Activated effector memory CD4-positive, alpha-beta T cell treated with Interleukin-2 at 50 U/mL for 16 hours (primary cell): ENCODE results near the gene TMPRSS6.
A peak's percentile ranks its signal among the peaks of the same experiment; 100 is the strongest.

Source experiments
- DNase-seq: peaks from one replicate; pipeline ENCODE4 v3.0.0-alpha.2; 2020

The TMPRSS6 gene

DNA sequence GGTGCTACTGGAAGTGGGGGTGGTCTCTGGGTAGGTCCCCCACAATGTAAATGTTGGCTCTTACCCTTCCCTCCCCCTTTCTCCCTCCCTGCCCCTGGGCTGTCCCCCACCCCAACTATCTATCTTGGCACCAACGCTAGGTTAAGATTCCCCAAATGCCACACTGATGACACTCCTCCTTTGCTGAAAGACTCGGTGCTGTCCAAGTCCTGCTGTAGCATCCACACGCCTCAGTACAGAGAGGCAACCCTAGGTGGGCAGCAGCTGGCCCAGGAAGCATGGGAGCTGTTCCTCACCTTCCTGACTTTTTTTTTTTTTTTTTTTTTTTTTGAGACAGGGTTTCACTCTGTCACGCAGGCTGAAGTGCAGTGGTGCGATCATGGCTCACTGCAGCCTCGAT is 61.4 kb downstream of the TMPRSS6 start:
- DNase-seq: no peak

DNA sequence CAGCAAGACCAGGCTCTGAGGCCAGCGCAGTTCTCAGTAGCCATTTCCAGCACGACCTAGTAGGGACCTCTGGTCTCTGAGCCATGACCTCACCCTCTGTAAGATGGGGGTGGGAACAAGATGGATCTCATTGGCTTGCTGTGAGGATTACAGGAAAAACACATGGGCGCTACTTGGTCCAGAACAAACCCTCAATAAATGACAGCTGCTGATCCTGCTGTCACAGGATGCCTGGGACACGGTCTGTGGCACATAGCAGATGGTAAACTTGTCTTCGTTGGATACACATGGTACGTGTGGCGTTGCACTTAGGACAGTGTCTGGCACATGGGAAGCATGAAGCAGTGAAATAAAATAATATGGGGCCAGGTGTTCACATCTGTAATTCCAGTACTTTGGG is 62.5 kb downstream of the TMPRSS6 start:
- DNase-seq: no peak

DNA sequence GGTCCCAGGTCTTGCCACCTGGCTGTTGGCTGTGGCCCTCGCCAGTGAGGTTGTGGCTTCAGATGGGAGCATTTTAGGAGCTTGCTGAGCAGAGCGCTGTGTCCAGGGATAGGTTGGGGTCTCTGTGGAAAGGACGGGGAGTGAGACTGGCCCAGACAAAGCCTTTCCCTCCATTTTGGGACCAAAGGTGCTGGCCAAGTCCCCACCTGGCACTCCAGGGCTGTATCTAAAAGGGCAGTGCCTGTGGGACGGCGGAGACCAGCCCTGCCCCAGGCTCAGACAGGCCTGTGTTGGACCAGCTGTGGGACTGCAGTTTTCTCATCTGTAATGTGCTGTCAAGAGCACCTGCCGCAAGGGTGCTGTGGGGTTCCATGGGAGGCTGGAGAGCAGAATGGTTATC is 62.9 kb downstream of the TMPRSS6 start:
- DNase-seq: no peak

DNA sequence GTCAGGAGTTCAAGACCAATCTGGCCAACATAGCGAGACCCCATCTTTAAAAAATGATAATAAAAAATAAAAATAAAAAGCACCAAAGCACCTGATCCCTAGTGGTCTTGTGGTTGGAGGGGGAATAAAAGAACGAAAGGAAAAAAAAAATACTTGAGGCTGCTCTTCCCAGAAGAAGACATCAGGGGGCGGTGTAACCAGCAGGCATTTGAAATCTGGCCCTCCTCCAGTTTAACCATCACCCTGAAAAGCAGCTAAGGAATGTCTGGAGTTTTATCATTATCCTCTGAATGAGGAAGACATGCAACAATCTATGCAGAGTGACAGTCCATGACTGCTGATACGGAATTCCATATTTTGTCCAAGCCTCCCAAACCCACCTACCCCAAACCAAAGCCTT is 63.6 kb downstream of the TMPRSS6 start:
- DNase-seq: no peak

DNA sequence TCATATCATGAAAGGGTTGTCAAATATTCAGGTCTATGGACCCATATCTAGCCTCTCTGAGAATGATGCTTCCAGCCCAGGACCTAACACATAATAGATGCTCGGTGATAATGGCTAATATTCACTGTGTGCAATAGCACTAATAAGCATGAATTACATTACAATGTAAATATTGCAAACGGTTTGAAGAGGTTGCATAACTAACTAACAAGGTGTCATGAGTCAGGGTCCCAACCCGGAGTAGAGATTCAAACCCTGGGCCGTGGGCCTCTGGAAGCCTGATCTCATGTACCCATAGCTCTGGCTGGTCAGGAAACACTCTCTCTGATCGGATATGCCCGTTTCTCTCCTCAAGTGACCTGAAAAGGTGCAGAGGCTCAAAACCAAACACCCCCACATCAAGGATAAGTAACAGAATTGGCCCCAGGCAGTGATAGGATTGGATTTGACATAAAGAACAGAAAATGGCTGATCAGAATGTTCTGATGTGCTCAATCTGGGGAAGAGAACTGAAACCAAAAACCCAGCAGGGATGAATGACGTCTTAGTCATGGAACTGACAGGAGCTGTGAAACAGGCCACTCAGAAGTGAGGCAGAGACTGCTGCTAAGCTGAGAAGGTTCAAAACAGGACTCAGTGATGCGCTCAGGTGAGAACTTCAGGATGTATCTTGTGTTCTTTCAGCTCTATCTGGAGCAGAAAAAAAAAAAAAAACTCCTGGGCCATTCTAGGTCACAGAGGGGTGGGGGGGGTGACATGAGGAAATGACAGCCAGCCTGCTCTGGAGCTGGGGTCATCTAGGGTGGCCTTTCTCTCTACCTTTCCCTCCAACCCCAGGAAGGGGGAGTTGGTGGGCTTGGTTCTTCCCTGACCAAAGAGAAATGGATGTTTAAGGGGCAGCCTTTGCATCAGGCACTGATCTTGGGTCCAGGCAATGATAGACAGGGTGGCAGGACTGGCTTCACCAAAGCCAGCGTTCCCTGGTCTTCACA is 64.6 kb downstream of the TMPRSS6 start:
- DNase-seq: no peak

DNA sequence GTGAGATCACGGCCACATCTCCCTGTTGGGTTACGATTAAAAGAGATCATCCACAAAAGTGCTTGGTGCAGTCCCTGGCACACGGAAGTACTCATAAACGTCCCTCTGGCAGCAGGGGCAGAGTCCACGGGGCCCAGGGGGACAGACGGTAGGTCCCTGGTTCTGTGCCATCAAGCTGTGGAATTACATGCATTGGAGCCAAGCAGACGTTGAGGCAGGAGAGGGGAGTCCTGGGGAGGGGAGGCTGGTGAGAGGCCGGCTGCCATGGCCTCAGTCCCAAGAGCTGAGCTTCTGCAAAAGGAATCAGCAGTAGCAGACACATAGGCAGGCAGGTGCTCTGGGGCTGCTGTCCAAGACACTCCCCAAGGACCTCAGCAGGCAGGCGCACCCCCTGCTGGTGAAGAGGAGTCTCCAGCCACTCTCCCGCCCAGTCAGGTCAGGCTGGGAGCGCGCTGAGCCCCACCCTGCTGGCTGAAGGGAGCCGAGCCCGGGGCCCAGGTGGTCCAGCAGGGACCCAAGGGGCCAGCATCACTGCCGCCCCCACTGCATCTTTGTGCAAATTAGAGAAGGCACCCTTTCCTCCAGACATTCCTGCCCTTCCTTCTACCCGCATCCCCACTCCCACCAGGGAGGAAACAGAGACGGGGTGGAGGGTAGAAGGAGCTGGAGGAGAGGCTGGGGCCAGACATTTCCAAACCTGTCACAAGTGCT is 65.5 kb downstream of the TMPRSS6 start:
- DNase-seq: peak; percentile 16

DNA sequence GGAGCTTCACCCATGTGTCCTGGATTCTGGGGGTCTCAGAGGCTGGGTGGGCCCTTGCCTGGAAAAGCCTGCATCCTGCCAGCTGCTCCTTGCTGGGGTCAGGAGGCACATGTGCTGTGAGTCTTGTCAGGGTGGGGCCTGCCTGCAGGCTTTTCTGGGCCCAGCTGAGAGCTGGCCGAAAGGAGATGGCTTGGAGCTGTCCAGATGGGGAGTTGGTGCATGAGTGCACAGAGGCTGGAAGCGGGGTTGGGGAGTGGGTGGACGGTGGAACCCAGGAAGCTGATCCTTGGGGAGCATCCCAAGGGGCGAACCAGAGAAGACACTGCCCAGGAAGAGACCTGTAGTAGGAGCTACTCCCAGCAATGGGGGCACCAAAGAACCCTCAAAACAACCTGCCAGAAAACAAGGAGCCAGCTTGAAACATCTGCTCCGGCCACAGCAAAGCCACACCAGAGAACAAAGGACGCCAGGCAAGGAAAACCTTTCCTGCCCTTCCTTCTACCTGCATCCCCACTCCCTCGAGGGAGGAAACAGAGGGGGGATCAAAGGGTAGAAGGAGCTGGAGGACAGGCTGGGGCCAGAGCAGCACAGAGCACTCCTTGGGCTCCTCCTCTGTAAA is 66.2 kb downstream of the TMPRSS6 start:
- DNase-seq: no peak

DNA sequence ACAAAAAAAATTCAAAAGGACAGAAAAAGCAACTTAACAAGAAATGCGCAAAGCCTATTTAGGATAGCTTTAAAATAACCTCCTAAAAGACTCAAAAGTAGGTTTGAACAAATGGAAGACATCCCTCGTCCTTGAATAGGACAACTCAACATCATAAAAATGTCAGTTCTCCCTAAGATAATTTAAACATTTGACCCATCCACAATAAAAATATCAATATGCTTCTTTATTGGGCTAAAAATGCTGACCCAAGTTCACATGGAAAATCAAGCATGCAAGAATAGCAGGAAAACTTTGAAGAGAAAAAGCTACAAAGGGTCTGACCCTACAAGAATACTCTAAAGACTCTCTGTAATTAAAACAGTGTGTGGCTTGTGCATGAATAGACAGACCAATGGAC is 70.0 kb downstream of the TMPRSS6 start:
- no peak for DNase-seq

DNA sequence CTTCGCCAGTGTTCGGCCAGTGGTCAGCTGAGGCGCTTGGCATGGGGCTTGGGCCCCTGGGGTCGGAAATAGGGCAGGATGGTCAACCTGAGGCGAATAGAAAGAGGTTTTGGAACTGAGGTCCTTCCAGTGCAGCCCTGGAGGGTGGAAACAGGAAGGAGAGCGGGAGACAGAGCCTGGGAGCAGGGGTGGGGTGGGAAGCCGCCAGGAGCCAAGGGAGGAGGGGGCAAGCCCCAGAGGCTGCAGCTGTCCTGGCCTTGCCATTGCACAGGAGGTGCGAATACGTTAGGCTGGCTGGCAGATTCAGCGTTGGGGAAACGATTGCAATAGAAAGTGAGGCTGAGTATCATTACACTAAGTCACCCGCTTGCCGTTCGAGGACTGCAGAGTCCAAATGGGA is 71.8 kb downstream of the TMPRSS6 start:
- no peak for DNase-seq

DNA sequence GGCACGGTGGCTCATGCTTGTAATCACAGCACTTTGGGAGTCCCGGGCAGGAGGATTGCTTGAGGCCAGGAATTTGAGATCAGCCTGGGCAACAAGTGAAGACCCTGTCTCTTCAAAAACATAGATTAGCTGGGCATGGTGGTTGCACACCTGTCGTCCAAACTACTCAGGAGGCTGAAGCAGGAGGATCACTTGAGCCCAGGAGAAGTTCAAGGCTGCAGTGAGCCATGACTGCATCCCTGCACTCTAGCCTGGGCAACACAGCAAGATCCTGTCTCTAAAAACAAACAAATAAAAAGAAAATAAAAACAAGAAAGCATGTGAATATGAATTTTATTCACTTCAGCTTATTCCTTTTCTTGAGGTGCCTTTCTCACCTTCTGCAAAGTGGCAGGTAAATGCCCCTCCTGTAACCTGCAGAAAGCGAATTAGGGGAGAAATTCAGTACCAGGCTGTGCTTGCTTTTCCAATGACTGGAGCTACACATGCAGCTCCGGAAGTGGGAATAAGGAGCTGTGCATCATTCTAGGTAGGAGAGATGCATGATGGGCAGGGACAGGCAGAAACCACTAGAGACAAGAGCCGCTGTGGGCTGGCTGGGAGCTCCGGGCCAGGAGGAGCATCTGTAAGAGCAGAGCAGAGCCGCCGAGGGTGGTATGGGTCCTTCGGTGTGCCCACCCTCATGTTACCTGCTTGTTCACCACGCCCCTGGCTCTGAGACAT is 72.7 kb downstream of the TMPRSS6 start:
- no peak for DNase-seq

DNA sequence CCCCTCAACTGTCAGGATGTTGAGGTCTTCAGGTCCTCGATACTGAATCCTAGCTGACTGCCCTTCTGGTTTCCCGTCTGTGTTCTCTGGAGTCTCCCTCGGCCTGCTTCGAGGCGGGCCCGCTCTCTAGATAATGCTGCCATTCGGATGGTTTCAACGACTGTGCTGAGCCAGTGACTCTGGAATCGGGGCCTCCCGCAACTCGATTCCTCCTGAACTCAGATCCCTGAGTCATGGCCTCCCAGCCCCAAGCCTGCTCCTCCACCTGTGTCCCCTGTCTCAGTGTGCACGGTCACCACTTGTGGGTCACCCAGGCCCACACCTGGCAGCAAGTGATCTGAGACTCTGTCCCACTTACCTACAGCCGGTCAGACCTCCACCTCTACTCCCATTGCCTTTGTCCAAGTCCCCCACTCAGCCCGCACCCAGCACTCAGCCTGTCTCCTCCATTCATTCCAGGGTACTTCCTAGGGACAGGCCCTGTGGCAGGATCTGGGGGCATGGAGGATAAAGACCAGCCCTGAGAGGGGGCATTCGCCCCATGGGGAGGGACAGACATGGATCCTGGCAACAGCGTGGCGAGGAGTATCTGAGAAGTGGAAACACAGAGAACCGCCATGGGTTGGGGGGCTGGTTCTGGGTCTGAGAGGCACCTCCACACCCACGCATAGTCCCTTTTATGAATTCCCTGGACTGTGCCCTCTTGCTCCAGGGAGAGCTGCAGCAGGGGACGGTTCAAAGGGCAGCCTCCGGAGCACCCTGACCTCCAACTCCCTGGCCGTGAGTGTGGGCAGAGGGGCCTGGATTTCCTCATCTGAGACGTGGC is 75.7 kb downstream of the TMPRSS6 start:
- no peak for DNase-seq

DNA sequence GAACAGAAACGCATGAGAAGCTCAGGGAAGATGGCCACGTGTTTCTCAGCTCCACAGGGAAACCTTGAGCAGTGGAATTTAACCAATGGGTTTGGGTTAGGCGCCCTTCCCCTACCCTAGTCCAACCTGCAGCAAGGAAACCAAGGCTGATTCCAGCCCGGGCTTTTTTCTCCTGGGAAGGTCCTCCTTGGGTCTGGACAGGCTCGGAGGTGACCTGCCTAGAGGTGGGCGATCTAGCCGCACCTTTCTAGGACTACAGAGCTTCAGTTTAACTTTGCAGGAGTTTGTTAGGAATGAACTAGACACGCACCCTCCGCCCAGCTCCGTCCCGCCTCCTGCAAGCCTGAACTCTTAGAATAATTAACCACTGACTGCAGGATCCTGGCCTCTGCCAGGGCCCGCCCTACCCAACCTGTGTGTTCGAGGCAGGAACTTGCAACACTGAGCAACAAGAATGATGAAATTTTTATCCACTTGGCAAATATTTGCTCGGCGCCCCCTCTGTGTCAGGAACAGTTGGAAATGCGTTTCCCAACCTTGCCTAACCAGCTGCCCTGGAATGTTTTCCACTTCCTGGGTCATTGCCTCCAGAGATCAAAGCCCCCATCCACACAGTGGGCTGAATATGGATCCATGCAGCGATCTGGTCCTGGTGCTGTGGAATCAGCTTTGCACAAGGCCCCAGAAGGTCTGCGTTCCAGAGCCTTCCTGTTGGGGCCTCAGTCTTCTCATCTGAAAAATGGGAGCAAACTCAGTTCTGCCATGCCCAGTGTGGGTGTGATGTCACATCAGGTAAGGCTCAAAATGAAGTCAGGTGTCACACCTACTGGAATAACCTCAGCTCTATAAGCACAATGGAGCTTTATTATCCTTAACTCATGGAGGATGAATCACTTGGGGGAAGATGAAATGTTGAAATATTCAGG is 76.7 kb downstream of the TMPRSS6 start:
- no peak for DNase-seq

DNA sequence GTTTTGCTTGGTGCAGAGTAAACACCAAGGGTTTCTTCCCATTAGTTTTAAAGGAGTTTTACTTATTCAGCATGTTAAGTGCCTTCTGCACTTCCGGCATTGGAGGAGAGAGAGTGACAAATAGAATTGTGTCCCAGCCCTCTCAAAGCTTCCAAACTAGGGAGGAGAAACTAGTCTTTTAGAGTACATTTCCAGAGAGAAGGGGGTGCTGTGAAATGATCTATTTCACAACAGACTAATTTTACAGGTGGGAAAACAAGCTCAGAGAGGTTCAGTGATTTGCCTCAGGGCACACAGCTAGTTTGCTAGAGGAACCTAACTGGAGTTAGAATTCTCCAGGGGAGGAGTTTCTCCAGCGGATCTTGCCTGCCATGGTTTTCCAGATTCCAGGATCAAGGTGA is 77.4 kb downstream of the TMPRSS6 start:
- DNase-seq: no peak

DNA sequence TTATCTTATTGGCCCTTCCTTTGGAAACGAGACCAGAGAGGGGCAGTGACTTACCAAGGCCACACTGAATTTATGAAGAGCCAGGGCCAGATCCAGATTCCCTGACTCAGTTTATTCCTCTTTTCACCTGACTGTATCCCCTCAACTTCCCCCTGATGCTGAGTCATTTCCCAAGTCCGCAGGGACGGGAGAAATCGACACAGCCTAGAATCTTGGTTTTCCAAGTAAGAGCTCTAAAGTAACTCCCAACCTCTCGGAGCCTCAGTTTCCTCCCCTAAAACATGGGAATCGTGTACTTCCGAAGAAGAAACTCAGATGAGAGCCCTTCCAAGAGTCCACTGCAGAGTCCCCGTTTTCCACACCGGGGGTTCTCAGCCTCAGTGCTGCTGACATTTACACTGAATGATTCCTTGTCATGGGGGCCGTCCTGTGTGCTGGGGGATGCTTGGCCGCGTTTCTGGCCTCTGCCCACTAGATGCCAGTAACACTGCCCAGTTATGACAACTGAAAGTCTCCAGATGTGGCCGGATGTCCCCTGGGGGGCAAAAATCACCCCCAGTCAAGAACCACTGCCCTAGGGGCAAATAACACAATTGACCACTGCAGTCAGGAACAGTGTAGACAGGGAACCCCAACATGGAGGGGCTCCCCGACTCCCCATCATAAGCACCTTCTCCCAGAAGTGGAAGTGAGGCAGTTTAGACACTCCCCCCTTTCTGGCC is 78.8 kb downstream of the TMPRSS6 start:
- no peak for DNase-seq

DNA sequence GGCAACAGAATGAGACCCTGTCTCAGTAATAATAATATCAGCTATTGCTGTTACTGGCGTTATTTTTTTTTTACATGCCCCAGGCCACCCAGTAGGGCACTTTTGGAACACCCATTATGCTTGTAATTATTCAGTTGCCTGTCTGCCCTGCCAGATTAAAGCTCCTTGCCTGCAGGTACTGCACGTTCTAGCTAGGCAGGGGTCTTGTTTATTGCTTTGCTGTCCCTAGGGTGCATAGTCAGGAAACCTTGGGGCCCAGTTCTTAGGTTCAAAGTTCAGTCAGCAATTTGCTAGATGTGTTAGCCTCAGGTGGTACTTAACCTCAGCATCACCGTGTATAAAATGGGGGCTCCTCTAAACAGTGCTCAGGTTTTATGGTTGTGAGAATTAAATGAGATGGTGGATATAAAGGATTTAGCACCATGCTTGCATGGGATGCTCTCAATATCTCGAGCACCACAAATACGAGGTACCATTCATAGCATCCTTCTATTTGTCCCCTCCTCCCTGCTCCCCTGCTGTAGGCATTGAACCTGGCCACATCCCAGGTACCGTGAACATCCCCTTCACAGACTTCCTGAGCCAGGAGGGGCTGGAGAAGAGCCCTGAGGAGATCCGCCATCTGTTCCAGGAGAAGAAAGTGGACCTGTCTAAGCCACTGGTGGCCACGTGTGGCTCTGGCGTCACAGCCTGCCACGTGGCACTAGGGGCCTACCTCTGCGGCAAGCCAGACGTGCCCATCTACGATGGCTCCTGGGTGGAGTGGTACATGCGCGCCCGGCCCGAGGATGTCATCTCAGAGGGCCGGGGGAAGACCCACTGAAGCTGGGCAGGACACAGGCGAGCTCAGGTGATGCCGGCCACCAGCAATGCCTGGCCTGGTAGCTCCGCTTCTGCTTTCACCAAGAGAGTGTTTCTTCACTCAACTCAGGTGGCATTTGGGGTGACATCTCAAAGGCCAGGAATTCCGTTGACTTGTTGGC is 80.5 kb downstream of the TMPRSS6 start:
- DNase-seq: no peak

DNA sequence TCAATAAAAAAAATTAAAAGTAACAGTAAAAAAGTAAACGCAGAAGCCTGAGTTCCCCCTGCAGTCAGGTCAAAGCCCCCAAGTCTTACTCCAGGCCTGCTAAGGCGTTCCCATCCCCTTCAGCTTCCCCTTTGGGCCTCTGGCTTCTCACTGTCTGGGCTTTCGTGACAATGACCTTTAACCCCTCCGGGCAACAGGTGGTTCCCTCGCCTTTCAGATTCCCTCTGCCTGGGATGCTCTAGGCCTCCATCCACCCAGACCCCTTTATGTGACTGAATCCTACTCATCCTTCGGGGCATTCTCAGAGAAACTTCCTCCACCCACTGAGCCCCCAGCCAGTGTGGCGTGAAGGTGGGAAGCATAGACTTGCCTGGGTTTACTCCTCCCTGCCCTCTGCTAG is 82.0 kb downstream of the TMPRSS6 start:
- no peak for DNase-seq

DNA sequence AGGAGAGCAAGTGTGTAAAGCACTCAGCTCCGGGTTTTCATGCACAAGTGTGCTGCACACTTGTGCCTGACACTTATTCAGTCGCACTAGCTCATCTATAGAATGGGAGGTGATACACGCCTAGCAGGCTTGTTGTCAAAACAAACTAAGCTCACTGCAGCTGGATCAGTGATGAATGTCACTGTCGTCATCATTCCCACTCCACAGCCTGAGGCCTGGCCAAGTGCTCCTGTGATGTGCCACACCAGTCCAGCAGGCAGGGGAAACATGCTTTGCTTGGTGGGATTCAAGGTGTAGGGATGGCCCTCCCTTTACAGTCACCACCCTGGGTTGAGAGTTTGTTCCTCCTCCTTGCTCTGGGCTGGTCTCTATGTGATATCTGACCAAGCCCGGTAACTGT is 83.2 kb downstream of the TMPRSS6 start:
- DNase-seq: no peak

DNA sequence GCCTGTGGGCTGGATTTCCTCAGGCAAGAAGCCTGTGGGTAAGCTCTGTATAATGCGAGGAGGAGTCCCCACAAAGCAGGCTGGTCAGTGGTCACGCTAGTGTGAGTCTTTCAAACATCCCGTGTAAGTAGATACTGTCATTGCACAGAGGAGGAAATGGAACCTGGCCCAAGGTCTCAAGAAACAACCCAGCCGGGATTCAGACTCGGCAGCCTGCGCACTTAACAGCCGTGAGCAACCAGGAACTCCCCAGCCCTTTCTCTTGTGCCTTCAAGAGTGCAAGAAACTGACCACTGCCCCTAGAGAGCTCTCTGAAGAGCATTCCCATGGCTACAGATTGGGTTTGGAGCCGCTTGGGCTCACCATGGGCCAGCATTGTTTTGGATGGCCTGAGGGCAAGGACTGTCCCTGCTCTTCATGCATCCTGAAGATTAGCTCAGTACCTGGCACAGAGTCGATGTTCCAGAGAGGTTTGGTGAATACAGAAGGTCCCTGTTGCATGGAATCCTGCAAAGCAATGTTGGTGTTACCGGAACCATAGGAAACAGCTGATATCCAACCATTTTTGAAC is 83.9 kb downstream of the TMPRSS6 start:
- no peak for DNase-seq
